H1 (cell line): ENCODE measurements around the gene RGS9BP. TPM values are rescaled to one million over a fixed set of nuclear protein-coding genes. Genes with fewer than 3 reads are reported as not detected.

Experiments
- BCL11A ChIP-seq, 2 experiments: IDR thresholded peaks; one replicate each; pipeline ENCODE4 v1.6.1; 2011; ENCODE audit warnings: low read depth in 2 of 2, low read length in 2 of 2, mild to moderate bottlenecking in 2 of 2
- POU5F1 ChIP-seq: IDR thresholded peaks from 2 replicates; pipeline ENCODE4 v1.6.1; 2011; ENCODE audit warnings: low read depth, mild to moderate bottlenecking, low read length, moderate library complexity
- SIRT6 ChIP-seq: IDR thresholded peaks from one replicate; pipeline ENCODE4 v1.7.1; 2012; ENCODE audit warnings: low read length, inconsistent platforms
- SIX5 ChIP-seq: IDR thresholded peaks from 2 replicates; pipeline ENCODE4 v1.6.1; 2011; ENCODE audit warnings: mild to moderate bottlenecking, low read depth, low read length
- polyA plus RNA-seq, 7 experiments: library from polyadenylated mRNA; depleted of rRNA in 3 of 7; stranded (reverse) in 5 of 7; unstranded in 2 of 7; fragments of >200 nt in 5 of 7; fragments of 200-250 nt in 2 of 7; gene quantifications; 1 replicate in 5 of 7; 2 replicates in 1 of 7; 4 replicates in 1 of 7; pipeline versions ENCODE4 v1.2.1 to v1.2.3, GENCODE V29; 2011 to 2013; ENCODE audit warnings: missing spikeins in 2 of 7, mixed read lengths in 2 of 7
- total RNA-seq: library from RNA; stranded (reverse); fragmentation: NEBNext Ultra II Directional; extraction: Animal tissue kit (Norgen Biotek cat#: 25700); gene quantifications from 2 replicates; pipeline ENCODE4 v1.2.1, GENCODE V29; 2021
- TF ChIP-seq, protein P1 (sequence below): fragments of 300-600 bp; sonication (generic); IDR thresholded peaks from 2 replicates; pipeline ENCODE4 v1.7.1; 2012; ENCODE audit warnings: low read length, moderate library complexity, mild to moderate bottlenecking, inconsistent platforms; ENCODE audit not compliant: insufficient replicate concordance
- TF ChIP-seq, protein P2 (sequence below): IDR thresholded peaks from 2 replicates; pipeline ENCODE4 v1.6.1; 2012; ENCODE audit warnings: inconsistent platforms

Gene RGS9BP
- total and polyA plus RNA-seq, 2 of the 8 experiments (the other 6 are each of a cell fraction or from before 2014, with no cell fraction given) = 0.11 to 0.26 TPM

DNA sequence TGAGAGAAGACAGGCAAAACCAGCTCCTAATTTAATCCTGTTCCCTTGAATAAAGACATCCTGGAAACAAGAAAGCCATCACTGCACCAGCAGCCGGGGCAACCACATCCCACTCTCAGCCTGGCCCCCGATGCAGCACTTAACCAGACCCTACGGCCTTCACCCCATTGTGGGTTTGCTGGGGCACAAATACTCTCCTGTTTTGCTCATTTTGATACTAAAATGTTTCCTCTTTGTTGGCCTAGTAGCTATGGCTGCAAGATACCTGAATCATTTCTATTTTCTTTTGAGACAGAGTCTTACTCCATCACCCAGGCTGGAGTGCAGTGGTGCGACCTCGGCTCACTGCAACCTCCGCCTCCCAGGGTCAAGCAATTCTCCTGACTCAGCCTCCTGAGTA is 29.1 kb upstream of the RGS9BP start (continued):
- TF ChIP-seq, protein P1, sequence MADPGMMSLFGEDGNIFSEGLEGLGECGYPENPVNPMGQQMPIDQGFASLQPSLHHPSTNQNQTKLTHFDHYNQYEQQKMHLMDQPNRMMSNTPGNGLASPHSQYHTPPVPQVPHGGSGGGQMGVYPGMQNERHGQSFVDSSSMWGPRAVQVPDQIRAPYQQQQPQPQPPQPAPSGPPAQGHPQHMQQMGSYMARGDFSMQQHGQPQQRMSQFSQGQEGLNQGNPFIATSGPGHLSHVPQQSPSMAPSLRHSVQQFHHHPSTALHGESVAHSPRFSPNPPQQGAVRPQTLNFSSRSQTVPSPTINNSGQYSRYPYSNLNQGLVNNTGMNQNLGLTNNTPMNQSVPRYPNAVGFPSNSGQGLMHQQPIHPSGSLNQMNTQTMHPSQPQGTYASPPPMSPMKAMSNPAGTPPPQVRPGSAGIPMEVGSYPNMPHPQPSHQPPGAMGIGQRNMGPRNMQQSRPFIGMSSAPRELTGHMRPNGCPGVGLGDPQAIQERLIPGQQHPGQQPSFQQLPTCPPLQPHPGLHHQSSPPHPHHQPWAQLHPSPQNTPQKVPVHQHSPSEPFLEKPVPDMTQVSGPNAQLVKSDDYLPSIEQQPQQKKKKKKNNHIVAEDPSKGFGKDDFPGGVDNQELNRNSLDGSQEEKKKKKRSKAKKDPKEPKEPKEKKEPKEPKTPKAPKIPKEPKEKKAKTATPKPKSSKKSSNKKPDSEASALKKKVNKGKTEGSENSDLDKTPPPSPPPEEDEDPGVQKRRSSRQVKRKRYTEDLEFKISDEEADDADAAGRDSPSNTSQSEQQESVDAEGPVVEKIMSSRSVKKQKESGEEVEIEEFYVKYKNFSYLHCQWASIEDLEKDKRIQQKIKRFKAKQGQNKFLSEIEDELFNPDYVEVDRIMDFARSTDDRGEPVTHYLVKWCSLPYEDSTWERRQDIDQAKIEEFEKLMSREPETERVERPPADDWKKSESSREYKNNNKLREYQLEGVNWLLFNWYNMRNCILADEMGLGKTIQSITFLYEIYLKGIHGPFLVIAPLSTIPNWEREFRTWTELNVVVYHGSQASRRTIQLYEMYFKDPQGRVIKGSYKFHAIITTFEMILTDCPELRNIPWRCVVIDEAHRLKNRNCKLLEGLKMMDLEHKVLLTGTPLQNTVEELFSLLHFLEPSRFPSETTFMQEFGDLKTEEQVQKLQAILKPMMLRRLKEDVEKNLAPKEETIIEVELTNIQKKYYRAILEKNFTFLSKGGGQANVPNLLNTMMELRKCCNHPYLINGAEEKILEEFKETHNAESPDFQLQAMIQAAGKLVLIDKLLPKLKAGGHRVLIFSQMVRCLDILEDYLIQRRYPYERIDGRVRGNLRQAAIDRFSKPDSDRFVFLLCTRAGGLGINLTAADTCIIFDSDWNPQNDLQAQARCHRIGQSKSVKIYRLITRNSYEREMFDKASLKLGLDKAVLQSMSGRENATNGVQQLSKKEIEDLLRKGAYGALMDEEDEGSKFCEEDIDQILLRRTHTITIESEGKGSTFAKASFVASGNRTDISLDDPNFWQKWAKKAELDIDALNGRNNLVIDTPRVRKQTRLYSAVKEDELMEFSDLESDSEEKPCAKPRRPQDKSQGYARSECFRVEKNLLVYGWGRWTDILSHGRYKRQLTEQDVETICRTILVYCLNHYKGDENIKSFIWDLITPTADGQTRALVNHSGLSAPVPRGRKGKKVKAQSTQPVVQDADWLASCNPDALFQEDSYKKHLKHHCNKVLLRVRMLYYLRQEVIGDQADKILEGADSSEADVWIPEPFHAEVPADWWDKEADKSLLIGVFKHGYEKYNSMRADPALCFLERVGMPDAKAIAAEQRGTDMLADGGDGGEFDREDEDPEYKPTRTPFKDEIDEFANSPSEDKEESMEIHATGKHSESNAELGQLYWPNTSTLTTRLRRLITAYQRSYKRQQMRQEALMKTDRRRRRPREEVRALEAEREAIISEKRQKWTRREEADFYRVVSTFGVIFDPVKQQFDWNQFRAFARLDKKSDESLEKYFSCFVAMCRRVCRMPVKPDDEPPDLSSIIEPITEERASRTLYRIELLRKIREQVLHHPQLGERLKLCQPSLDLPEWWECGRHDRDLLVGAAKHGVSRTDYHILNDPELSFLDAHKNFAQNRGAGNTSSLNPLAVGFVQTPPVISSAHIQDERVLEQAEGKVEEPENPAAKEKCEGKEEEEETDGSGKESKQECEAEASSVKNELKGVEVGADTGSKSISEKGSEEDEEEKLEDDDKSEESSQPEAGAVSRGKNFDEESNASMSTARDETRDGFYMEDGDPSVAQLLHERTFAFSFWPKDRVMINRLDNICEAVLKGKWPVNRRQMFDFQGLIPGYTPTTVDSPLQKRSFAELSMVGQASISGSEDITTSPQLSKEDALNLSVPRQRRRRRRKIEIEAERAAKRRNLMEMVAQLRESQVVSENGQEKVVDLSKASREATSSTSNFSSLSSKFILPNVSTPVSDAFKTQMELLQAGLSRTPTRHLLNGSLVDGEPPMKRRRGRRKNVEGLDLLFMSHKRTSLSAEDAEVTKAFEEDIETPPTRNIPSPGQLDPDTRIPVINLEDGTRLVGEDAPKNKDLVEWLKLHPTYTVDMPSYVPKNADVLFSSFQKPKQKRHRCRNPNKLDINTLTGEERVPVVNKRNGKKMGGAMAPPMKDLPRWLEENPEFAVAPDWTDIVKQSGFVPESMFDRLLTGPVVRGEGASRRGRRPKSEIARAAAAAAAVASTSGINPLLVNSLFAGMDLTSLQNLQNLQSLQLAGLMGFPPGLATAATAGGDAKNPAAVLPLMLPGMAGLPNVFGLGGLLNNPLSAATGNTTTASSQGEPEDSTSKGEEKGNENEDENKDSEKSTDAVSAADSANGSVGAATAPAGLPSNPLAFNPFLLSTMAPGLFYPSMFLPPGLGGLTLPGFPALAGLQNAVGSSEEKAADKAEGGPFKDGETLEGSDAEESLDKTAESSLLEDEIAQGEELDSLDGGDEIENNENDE = no peak
- TF ChIP-seq BCL11A (IDR thresholded peaks at IDR 0.05; ENCODE audit: low read depth in 2 of 2, low read length in 2 of 2) (no peak), SIX5 (no peak), SIRT6 (no peak), POU5F1 (no peak)
- TF ChIP-seq, protein P2, sequence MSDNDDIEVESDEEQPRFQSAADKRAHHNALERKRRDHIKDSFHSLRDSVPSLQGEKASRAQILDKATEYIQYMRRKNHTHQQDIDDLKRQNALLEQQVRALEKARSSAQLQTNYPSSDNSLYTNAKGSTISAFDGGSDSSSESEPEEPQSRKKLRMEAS = no peak
